ENCODE results near the gene GGT6.

Gene GGT6

GRCh38 chr17:4540224-4540651 lies 20.1 kb downstream of the GGT6 start:
- TF ChIP-seq, protein P1, sequence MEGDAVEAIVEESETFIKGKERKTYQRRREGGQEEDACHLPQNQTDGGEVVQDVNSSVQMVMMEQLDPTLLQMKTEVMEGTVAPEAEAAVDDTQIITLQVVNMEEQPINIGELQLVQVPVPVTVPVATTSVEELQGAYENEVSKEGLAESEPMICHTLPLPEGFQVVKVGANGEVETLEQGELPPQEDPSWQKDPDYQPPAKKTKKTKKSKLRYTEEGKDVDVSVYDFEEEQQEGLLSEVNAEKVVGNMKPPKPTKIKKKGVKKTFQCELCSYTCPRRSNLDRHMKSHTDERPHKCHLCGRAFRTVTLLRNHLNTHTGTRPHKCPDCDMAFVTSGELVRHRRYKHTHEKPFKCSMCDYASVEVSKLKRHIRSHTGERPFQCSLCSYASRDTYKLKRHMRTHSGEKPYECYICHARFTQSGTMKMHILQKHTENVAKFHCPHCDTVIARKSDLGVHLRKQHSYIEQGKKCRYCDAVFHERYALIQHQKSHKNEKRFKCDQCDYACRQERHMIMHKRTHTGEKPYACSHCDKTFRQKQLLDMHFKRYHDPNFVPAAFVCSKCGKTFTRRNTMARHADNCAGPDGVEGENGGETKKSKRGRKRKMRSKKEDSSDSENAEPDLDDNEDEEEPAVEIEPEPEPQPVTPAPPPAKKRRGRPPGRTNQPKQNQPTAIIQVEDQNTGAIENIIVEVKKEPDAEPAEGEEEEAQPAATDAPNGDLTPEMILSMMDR (IDR thresholded peaks at IDR 0.05; ENCODE audit: low read depth, low read length), result no peak
- no peak for DNase-seq (ENCODE audit: extremely low read depth, low read depth)

DNA sequence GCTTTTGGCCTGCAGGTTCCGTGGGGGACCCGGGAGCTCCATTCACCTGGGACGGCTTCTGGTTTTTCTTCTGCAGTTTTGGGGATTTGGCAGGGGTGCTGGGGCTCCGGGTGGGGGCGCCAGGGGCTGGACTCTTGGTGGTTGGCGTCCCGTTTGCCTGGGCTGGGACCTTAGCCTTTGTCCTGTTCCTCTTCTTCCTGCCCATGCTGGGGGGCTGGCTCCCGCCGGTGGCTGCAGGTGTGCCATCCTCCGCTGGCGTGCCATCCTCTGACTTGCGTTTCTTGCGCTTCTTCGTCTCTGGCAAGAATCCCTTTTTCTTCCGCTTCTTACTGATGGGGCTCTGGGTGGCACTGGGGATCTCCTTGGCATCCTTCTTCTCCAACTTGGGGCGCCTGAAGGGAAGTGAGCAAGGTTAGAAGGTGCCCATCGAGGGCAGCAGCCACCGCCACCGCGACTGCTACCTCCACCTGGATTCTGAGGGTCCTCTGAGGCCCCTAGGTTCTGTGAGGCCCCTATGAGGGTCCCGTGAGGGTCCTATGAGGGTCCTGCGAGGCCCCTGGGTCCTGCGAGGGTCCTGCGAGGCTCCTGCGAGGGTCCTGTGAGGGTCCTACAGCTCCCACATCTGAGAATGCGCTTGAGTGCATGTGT lies 20.7 kb downstream of the GGT6 start:
- TF ChIP-seq, protein P1 (IDR thresholded peaks at IDR 0.05; ENCODE audit: low read depth, low read length), result no peak
- DNase-seq (ENCODE audit: extremely low read depth, low read depth), result no peak

- TF ChIP-seq, protein P1 (IDR thresholded peaks at IDR 0.05; ENCODE audit: low read depth, low read length), result no peak
- no peak for DNase-seq (ENCODE audit: extremely low read depth, low read depth)
Measured at GRCh38 chr17:4539025-4539424, 21.4 kb downstream of the GGT6 start.

DNA sequence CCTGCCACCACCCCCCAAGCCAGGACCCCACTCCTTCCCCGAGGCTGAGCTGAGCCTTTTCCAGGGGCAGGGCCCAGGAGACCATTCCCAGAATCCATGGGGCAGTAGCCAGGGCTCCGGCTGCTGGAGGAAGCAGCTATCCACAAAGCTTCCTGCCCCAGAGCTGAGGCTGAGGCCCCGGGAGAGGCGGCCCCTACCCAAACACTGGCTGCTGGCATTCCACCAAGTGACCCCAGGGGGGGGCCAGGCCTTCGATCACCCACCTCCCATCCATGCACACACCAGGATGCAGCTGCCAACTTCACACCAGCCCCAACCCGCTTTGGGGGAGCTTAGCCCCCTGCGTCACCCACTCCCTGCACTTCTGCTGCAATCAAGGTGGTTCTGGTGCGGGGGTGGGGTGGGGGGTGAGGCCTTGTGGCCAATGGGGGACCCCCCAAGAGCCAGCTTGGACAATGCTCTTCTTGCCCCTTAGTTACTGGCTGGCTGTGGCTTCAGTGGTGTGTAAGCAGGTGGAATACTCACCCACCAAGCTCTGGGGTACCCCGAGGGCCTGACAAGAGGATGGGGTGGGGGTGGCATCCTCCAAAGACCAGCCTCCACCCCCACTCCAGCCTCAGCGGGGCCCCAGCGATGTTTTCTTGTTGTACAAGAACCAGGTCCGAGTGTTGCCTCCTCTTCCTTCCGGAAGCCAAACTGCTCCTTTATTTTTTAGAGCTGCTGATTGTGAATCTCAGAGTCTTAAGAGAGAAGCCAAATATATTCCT lies 22.0 kb downstream of the GGT6 start:
- DNase-seq (ENCODE audit: extremely low read depth, low read depth), result no peak

GRCh38 chr17:4537451-4538235 lies 22.7 kb downstream of the GGT6 start:
- no peak for DNase-seq (ENCODE audit: extremely low read depth, low read depth)
- TF ChIP-seq, protein P1 (IDR thresholded peaks at IDR 0.05; ENCODE audit: low read depth, low read length), result no peak

More for the DNA sequence above, 22.0 kb downstream of the GGT6 start:
- TF ChIP-seq, protein P1 (IDR thresholded peaks at IDR 0.05; ENCODE audit: low read depth, low read length), result no peak

DNA sequence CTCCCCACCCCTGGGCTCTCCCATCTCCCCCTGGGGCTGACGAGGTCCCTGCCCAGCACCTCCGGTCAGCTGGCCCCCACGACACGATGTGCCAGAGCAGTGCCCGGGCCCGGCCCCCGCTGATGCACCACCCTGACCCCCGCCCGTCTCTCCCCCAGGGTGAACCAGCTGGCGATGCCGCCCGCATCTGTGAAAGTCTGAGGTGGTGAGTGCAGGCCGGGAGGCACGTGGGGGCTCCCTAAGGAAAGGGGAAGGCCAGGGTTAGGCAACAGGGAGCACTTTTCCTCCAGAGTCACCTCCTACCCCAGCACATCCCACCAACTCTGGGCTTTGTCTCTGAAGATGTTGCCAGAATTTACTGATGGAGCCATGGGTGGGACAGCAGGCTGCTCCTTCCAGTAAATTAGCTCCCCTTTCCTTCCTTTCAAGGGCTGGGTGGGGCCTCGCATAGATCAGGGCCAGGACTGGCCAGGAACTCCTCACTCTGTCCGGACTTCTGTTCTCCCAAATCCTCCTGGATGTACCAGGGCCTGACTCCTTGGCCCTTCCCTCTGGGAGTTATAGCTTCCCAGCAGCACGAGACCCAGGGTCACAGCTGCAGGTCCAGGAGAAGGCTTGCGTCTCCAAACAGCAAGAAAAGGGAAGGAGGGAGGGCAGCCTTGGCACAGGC lies 23.5 kb downstream of the GGT6 start:
- TF ChIP-seq, protein P1 (IDR thresholded peaks at IDR 0.05; ENCODE audit: low read depth, low read length), result no peak
- DNase-seq (ENCODE audit: extremely low read depth, low read depth), result peak; percentile 7
